Measurements from ENCODE around the gene LINGO1. TPM values are rescaled to one million over a fixed set of nuclear protein-coding genes. Genes with fewer than 3 reads are reported as not detected.

LINGO1 gene
- polyA plus RNA-seq, 3 donors: not detected

DNA sequence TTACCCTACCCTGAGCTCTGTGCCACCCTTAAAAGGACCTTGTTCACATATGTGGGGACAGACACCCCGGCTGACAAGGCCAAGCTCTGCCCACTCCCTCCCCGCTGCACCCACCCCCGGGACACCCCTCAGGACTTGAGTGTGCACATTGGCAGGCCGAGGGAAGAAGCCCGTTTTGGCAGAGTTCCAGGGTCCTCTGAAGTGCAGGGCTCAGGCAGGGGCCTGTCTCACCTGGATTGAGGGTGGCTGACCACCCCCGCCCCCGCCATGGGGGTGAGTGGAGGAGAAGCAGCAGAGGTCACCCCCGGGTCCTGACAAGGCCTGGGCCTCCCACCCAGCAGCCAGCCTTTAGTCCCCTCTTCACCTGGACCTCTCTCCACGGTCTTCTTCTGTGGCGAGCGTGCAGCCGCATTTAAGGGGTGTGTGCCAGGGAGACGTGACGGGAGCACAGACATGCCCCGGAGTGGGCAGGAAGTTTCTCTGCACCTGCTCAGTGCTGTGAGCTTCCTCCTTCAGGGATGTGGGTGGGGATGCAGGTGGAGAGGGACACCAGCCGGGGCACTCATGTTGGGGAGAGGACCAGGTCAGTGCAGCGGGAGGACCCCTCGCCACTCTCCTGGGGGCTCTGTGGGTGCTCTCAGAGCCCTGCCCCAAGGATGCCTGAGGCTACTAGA lies 50.7 kb downstream of the LINGO1 start:
- H3K4me1 Mint-ChIP-seq: no peaks in the 10 kb centered on the region
- WGBS (ENCODE audit: insufficient coverage): 87% methylated on average over 8 of the region's 18 CpGs
- Histone ChIP-seq H3K9ac (ENCODE audit: insufficient read depth, low read length, poor library complexity, severe bottlenecking) (no peak overlapping the region), H3K36me3 (replicated peaks in 1 of 2; ENCODE audit: control insufficient read depth in 1 of 2, insufficient read depth in 2 of 2, low read length in 2 of 2) (no peaks in the 10 kb centered on the region), H3K4me2 (replicated peaks; ENCODE audit: extremely low read depth, low read length, poor library complexity, severe bottlenecking) (no peak overlapping the region), H3K9me3 (replicated peaks in 1 of 2; ENCODE audit: control insufficient read depth in 1 of 2, insufficient read depth in 1 of 2, low read length in 2 of 2) (no peaks in the 10 kb centered on the region), H2AFZ (ENCODE audit: insufficient read depth, low read depth, low read length, poor library complexity, severe bottlenecking) (no peak overlapping the region), H3K4me3 (replicated peaks in 1 of 3; ENCODE audit: low read depth in 2 of 3, low read length in 3 of 3) (no peak overlapping the region), H3K27ac (ENCODE audit: low read depth in 1 of 2, low read length in 2 of 2) (no peak overlapping the region), H3K4me1 (ENCODE audit: control insufficient read depth in 1 of 2, insufficient read depth in 2 of 2, low read length in 2 of 2) (no peaks in the 10 kb centered on the region), H4K20me1 (ENCODE audit: insufficient read depth, low read length) (no peaks in the 10 kb centered on the region), H3K27me3 (ENCODE audit: control insufficient read depth in 2 of 2, insufficient read depth in 2 of 2, low read length in 2 of 2) (no peaks in the 10 kb centered on the region), H3K79me2 (ENCODE audit: insufficient read depth, low read length) (no peaks in the 10 kb centered on the region)
- H3K9me3 Mint-ChIP-seq: no peaks in the 10 kb centered on the region
- TF ChIP-seq, protein P1, sequence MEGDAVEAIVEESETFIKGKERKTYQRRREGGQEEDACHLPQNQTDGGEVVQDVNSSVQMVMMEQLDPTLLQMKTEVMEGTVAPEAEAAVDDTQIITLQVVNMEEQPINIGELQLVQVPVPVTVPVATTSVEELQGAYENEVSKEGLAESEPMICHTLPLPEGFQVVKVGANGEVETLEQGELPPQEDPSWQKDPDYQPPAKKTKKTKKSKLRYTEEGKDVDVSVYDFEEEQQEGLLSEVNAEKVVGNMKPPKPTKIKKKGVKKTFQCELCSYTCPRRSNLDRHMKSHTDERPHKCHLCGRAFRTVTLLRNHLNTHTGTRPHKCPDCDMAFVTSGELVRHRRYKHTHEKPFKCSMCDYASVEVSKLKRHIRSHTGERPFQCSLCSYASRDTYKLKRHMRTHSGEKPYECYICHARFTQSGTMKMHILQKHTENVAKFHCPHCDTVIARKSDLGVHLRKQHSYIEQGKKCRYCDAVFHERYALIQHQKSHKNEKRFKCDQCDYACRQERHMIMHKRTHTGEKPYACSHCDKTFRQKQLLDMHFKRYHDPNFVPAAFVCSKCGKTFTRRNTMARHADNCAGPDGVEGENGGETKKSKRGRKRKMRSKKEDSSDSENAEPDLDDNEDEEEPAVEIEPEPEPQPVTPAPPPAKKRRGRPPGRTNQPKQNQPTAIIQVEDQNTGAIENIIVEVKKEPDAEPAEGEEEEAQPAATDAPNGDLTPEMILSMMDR (IDR thresholded peaks at IDR 0.05): no peak
- H3K4me3 Mint-ChIP-seq: no peak overlapping the region
- no peaks in the 10 kb centered on the region for H3K36me3 Mint-ChIP-seq
- DNase-seq: no peak
- peak overlapping the region in 1 of 7 donors; percentile 25 for H3K27ac Mint-ChIP-seq
- intact Hi-C loops (cut with micrococcal nuclease): no loop called here
- H3K27me3 Mint-ChIP-seq (ENCODE audit: low read depth in 3 of 3): peaks cover 2 to 4% (median 4%) of the 10 kb centered on the region in 3 donors

DNA sequence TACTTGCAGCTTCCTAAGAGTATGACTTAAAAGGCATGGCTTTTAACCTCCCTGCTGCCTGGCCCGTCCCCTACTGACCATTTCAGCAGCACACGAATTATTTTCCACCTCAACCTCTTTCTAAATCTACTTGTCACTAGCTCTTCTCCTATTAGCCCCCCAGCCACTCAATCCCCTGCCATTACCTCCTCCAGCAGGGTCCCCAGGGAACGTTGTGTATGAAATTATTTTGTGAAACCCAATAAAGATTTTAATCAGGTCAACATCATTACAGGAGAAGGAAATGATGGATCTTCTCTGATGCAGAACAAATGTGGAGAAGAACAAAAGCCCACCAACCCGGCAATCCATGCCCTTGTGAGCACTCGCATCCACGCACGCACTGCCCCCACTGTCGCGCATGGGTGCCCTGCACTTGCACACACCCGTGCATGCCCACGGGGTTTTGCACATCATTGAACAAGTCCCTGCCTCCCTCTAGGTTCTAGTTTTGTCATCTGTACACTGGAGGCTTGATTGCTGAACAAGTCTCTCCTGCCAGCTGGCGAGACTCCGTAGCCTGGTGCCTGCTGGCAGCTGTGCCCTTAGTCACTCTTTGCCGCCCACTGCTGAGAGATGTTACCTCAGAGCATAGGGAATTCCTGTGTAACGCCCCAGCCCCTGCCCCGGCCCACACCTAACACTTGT lies 51.6 kb downstream of the LINGO1 start:
- Histone ChIP-seq H3K9me3 (replicated peaks in 1 of 2; ENCODE audit: control insufficient read depth in 1 of 2, insufficient read depth in 1 of 2, low read length in 2 of 2) (no peaks in the 10 kb centered on the region), H4K20me1 (ENCODE audit: insufficient read depth, low read length) (no peaks in the 10 kb centered on the region), H3K4me3 (replicated peaks in 1 of 3; ENCODE audit: low read depth in 2 of 3, low read length in 3 of 3) (no peak overlapping the region), H3K9ac (ENCODE audit: insufficient read depth, low read length, poor library complexity, severe bottlenecking) (no peak overlapping the region), H3K4me2 (replicated peaks; ENCODE audit: extremely low read depth, low read length, poor library complexity, severe bottlenecking) (no peak overlapping the region), H3K27ac (ENCODE audit: low read depth in 1 of 2, low read length in 2 of 2) (no peak overlapping the region), H2AFZ (ENCODE audit: insufficient read depth, low read depth, low read length, poor library complexity, severe bottlenecking) (no peak overlapping the region), H3K4me1 (ENCODE audit: control insufficient read depth in 1 of 2, insufficient read depth in 2 of 2, low read length in 2 of 2) (no peaks in the 10 kb centered on the region), H3K36me3 (replicated peaks in 1 of 2; ENCODE audit: control insufficient read depth in 1 of 2, insufficient read depth in 2 of 2, low read length in 2 of 2) (no peaks in the 10 kb centered on the region), H3K79me2 (ENCODE audit: insufficient read depth, low read length) (no peaks in the 10 kb centered on the region), H3K27me3 (ENCODE audit: control insufficient read depth in 2 of 2, insufficient read depth in 2 of 2, low read length in 2 of 2) (no peaks in the 10 kb centered on the region)
- no peak for DNase-seq
- Mint-ChIP-seq H3K9me3 (no peaks in the 10 kb centered on the region), H3K27ac (no peak overlapping the region), H3K27me3 (ENCODE audit: low read depth in 3 of 3) (peaks cover 2 to 4% (median 3%) of the 10 kb centered on the region in 3 donors), H3K4me3 (no peak overlapping the region), H3K36me3 (no peaks in the 10 kb centered on the region), H3K4me1 (no peaks in the 10 kb centered on the region)
- TF ChIP-seq, protein P1 (IDR thresholded peaks at IDR 0.05): no peak
- intact Hi-C loops (cut with micrococcal nuclease): no loop called here
- WGBS (ENCODE audit: insufficient coverage): 92% methylated on average over 12 of the region's 16 CpGs

All from CD14-positive monocyte (primary cell).